ENCODE results near the gene VAT1. TPM values are rescaled to one million over a fixed set of nuclear protein-coding genes. Genes with fewer than 3 reads are reported as not detected.

The VAT1 gene
- polyA plus RNA-seq, 1 of the 3 experiments (the other 2 are of a cell fraction) = 170 TPM

DNA sequence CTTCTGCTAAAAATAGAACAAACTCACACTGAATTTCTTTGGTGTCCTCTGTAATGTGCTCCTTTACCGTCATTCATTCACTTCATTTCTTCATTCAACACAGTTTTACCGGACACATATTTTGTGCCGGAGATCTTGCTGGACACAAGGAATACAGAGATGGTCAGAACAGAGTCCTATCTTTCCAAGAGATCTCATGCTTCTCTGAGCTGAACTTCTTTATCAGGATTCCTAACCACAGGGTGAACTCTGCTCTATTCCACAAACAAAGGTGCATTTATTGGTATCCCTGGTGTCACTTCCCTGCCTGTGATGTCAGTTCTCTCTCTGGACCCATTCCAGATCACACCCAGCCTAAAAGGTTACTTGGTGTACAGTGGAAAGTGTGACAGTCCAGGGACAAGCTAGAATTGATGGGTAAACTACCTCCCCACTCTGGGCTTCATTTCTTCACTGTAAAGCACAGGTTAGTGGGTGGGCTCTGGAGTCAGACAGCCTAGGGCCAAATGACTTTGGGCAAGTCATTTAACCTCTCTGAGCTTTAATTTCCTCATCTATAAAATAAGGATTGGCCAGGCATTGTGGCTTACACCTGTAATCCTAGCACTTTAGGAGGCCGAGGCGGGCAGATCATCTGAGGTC is 11.4 kb downstream of the VAT1 start (continued):
- TF ChIP-seq USF2 (IDR thresholded peaks at IDR 0.05; ENCODE audit: borderline replicate concordance, low read depth, low read length) (no peak), JUND (IDR thresholded peaks at IDR 0.05) (no peak)
- TF ChIP-seq, protein P1, sequence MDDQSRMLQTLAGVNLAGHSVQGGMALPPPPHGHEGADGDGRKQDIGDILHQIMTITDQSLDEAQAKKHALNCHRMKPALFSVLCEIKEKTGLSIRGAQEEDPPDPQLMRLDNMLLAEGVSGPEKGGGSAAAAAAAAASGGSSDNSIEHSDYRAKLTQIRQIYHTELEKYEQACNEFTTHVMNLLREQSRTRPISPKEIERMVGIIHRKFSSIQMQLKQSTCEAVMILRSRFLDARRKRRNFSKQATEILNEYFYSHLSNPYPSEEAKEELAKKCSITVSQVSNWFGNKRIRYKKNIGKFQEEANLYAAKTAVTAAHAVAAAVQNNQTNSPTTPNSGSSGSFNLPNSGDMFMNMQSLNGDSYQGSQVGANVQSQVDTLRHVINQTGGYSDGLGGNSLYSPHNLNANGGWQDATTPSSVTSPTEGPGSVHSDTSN (IDR thresholded peaks at IDR 0.05) = no peak

DNA sequence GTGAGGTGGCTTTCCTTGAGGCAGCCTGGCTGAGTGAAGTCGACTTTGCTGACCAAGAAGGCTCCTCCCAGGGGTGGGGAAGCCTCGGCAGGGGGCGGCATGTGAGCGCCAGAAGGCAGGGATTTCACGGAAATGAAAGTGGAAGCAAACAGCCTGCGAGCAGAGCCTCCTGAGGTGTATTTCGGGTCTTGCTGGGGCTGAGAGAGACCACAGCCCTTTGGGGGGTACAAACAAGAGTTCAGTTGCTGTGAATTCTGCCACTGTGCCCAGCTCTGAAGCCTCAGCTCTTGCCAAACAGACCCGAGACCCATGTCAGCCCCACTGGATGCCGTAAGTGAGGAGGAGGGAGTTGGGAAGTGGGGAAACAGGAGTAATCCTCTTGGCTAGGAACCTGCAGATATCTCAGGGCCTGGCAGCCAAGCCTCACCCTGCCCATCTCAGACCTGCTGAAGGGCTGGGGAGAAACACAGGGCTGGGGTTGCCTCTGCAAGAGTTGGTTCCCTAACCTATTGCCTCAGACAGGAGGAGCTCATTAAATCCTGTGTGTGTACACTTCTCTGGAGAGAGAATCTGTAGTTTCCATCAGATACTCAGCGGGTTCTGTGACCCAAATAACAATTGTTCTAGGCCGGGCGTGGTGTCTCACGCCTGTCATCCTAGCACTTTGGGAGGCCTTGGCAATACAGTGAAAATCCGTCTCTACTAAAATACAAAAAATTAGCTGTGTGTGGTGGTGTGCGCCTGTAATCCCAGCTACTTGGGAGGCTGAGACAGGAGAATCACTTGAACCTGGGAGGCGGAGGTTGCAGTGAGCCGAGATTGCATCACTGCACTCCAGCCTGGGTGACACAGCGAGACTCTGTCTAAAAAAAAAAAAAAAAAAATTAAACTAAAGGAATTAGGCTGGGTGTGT is 15.3 kb downstream of the VAT1 start, which contains the start of gene IFI35:
TSS of gene IFI35 (plus strand) at position 146 of the 913 bp plus-strand sequence. CDS start at position 310, 164 bp downstream.
- Histone ChIP-seq H3F3A (replicated peaks; ENCODE audit: insufficient read depth) (peaks cover 47% of the 10 kb centered on the region), H3K9me3 (no peaks in the 10 kb centered on the region), H2AFZ (ENCODE audit: low read depth) (peak within 1 kb of the TSS; percentile 42; the same call in 1 of the 2 replicates), H3K79me2 (ENCODE audit: insufficient read depth) (peaks cover 5% of the 10 kb centered on the region; the same call in 1 of the 2 replicates), H3K27me3 (ENCODE audit: insufficient read depth) (no peaks in the 10 kb centered on the region), H3K4me1 (ENCODE audit: control insufficient read depth in 1 of 2, insufficient read depth in 2 of 2, low read depth in 1 of 2, low read length in 1 of 2) (no peaks in the 10 kb centered on the region), H3K27ac (ENCODE audit: low read depth in 2 of 2, low read length in 1 of 2) (peak within 1 kb of the TSS; percentile 35 to 61; a peak in 3 of 4 replicates), H4K20me1 (ENCODE audit: insufficient read depth) (peaks cover 14% of the 10 kb centered on the region; the same call in 1 of the 2 replicates), H3K4me3 (ENCODE audit: low read depth in 2 of 2, low read length in 1 of 2) (peak within 1 kb of the TSS; percentile 45 to 55), H3K9me2 (no peaks in the 10 kb centered on the region), H3K4me2 (peak within 1 kb of the TSS; percentile 70), H3K36me3 (replicated peaks in 1 of 2; ENCODE audit: control insufficient read depth in 1 of 2, insufficient read depth in 2 of 2, low read length in 1 of 2) (peaks cover 15 to 19% of the 10 kb centered on the region in 2 experiments), H3K9ac (peak within 1 kb of the TSS; percentile 51)
- no peak for DNase-seq
- CTCF ChIA-PET = interaction anchor here (1.0 to 1.5 kb wide), 2 partner anchors 11 to 17 kb away, joined by 3 to 5 read pairs; no protein-coding TSS in a partner anchor
- POLR2A ChIA-PET = interaction anchor here (0.6 to 0.7 kb wide), 2 partner anchors 17 to 521 kb away, joined by 4 read pairs; no protein-coding TSS in a partner anchor
- TF ChIP-seq YY1 (IDR thresholded peaks at IDR 0.05; ENCODE audit: low read depth) = no peak
- TF ChIP-seq, protein P2, sequence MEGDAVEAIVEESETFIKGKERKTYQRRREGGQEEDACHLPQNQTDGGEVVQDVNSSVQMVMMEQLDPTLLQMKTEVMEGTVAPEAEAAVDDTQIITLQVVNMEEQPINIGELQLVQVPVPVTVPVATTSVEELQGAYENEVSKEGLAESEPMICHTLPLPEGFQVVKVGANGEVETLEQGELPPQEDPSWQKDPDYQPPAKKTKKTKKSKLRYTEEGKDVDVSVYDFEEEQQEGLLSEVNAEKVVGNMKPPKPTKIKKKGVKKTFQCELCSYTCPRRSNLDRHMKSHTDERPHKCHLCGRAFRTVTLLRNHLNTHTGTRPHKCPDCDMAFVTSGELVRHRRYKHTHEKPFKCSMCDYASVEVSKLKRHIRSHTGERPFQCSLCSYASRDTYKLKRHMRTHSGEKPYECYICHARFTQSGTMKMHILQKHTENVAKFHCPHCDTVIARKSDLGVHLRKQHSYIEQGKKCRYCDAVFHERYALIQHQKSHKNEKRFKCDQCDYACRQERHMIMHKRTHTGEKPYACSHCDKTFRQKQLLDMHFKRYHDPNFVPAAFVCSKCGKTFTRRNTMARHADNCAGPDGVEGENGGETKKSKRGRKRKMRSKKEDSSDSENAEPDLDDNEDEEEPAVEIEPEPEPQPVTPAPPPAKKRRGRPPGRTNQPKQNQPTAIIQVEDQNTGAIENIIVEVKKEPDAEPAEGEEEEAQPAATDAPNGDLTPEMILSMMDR (IDR thresholded peaks at IDR 0.05) = peak; percentile 31
- no peak for TF ChIP-seq MXI1 (IDR thresholded peaks at IDR 0.05; ENCODE audit: low read depth, low read length)
- TF ChIP-seq RAD21 (IDR thresholded peaks at IDR 0.05; ENCODE audit: low read length) = peak; percentile 25
- TF ChIP-seq, protein P3, sequence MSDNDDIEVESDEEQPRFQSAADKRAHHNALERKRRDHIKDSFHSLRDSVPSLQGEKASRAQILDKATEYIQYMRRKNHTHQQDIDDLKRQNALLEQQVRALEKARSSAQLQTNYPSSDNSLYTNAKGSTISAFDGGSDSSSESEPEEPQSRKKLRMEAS (IDR thresholded peaks at IDR 0.05; ENCODE audit: low read depth) = peak; percentile 50; the same call in 1 of the 2 replicates
- no peak for TF ChIP-seq EZH2phosphoT487 (IDR thresholded peaks at IDR 0.05; ENCODE audit: borderline replicate concordance, low read depth)
- no peak for TF ChIP-seq FOXJ3 (CRISPR knock-in tag; IDR thresholded peaks at IDR 0.05)
- TF ChIP-seq TAF1 (IDR thresholded peaks at IDR 0.05; ENCODE audit: borderline replicate concordance, low read depth, low read length) = no peak
- WGBS (ENCODE audit: low lambda C conversion rate) = 59% methylated on average over 18 of the region's 18 CpGs

All from SK-N-SH (cell line).